WTC11 (cell line): ENCODE data around the gene RBM3. TPM values are rescaled to one million over a fixed set of nuclear protein-coding genes. Genes with fewer than 3 reads are reported as not detected.
A peak's percentile ranks its signal among the peaks of the same experiment; 100 is the strongest.
"Not testable (repeated sequence)": the region's sequence is repeated elsewhere in the genome, so short reads cannot be mapped to it uniquely, and the experiment has no call there.

ENCODE experiments used
- ATAC-seq: fragments of 200-7000 bp; cut with Tn5 transposase; 2 replicates; pipeline ENCODE4 v1.10.0; 2021; ENCODE audit warnings: mild to moderate bottlenecking, moderate library complexity
- CTCF ChIA-PET: fragments of 300-600 bp; sonication (Branson Sonifier 250); formaldehyde crosslinking; loops from one replicate; lab custom pipeline; 2021; ENCODE audit warnings: antibody characterized with exemption; lab: Charles Lee
- POLR2A ChIA-PET: fragments of 350-600 bp; sonication (Branson Sonifier 250); formaldehyde crosslinking; loops from one replicate; lab custom pipeline; 2021; ENCODE audit warnings: antibody characterized with exemption; lab: Charles Lee
- DNase-seq: peaks from one replicate; pipeline ENCODE4 v3.0.0; 2021; ENCODE audit warnings: low spot score
- H3K27ac Mint-ChIP-seq: 2 replicates; pipeline ENCODE4 v1.8.0; 2021; ENCODE audit warnings: mixed read lengths
- H3K27me3 Mint-ChIP-seq: 2 replicates; pipeline ENCODE4 v1.8.0; 2021; ENCODE audit warnings: low read depth, mild to moderate bottlenecking, moderate library complexity, mixed read lengths
- H3K36me3 Mint-ChIP-seq: 2 replicates; pipeline ENCODE4 v1.8.0; 2021; ENCODE audit warnings: mixed read lengths
- H3K4me1 Mint-ChIP-seq: 2 replicates; pipeline ENCODE4 v1.8.0; 2022; ENCODE audit warnings: mixed read lengths
- H3K4me3 Mint-ChIP-seq: 2 replicates; pipeline ENCODE4 v1.8.0; 2021; ENCODE audit warnings: mild to moderate bottlenecking, moderate library complexity, mixed read lengths
- H3K9me3 Mint-ChIP-seq: 2 replicates; pipeline ENCODE4 v1.8.0; 2021; ENCODE audit warnings: mixed read lengths
- CBFB ChIP-seq: sonication (generic); formaldehyde crosslinking; IDR thresholded peaks from 2 replicates; pipeline ENCODE4 v1.8.1; 2022; ENCODE audit warnings: mild to moderate bottlenecking, low read depth, missing genetic modification reagents
- EMX1 ChIP-seq: fragments of 250-450 bp; sonication (Bioruptor Pico); IDR thresholded peaks from 2 replicates; pipeline ENCODE4 v1.8.0; 2021; ENCODE audit warnings: mild to moderate bottlenecking
- GRHL2 ChIP-seq: fragments of 250-450 bp; sonication (Bioruptor Pico); IDR thresholded peaks from 2 replicates; pipeline ENCODE4 v1.8.0; 2022; ENCODE audit warnings: mild to moderate bottlenecking, moderate library complexity; ENCODE audit not compliant: insufficient replicate concordance, severe bottlenecking
- IRF2 ChIP-seq: sonication (generic); formaldehyde crosslinking; IDR thresholded peaks from 2 replicates; pipeline ENCODE4 v1.8.0; 2022; ENCODE audit warnings: low read depth, missing genetic modification reagents, borderline replicate concordance
- JUN ChIP-seq: sonication (generic); formaldehyde crosslinking; IDR thresholded peaks from 2 replicates; pipeline ENCODE4 v1.8.0; 2023; ENCODE audit warnings: mild to moderate bottlenecking, missing genetic modification reagents
- MAX ChIP-seq: sonication (generic); formaldehyde crosslinking; IDR thresholded peaks from 2 replicates; pipeline ENCODE4 v1.8.0; 2022; ENCODE audit warnings: mild to moderate bottlenecking, missing genetic modification reagents
- NR1H2 ChIP-seq: sonication (generic); formaldehyde crosslinking; IDR thresholded peaks from 2 replicates; pipeline ENCODE4 v1.9.0; 2021; ENCODE audit warnings: mild to moderate bottlenecking, moderate library complexity, missing genetic modification reagents
- NR3C1 ChIP-seq: sonication (generic); formaldehyde crosslinking; conservative IDR thresholded peaks from 2 replicates; pipeline ENCODE4 v1.8.1; 2023; ENCODE audit warnings: low read depth, mild to moderate bottlenecking, missing genetic modification reagents
- RORB ChIP-seq: fragments of 250-450 bp; sonication (Bioruptor Pico); IDR thresholded peaks from 2 replicates; pipeline ENCODE4 v1.9.0; 2021; ENCODE audit warnings: mild to moderate bottlenecking
- USF1 ChIP-seq: sonication (generic); formaldehyde crosslinking; IDR thresholded peaks from 2 replicates; pipeline ENCODE4 v1.8.0; 2022; ENCODE audit warnings: mild to moderate bottlenecking, missing genetic modification reagents
- USF2 ChIP-seq: sonication (generic); formaldehyde crosslinking; IDR thresholded peaks from 2 replicates; pipeline ENCODE4 v1.8.1; 2023; ENCODE audit warnings: mild to moderate bottlenecking, missing genetic modification reagents, moderate library complexity
- ZNF138 ChIP-seq: sonication (generic); formaldehyde crosslinking; conservative IDR thresholded peaks from 2 replicates; pipeline ENCODE4 v1.8.1; 2022; ENCODE audit warnings: mild to moderate bottlenecking, moderate library complexity, missing genetic modification reagents
- ZNF232 ChIP-seq: sonication (generic); formaldehyde crosslinking; IDR thresholded peaks from 2 replicates; pipeline ENCODE4 v1.8.0; 2022; ENCODE audit warnings: mild to moderate bottlenecking, missing genetic modification reagents
- ZNF263 ChIP-seq: sonication (generic); formaldehyde crosslinking; IDR thresholded peaks from 2 replicates; pipeline ENCODE4 v1.8.1; 2022; ENCODE audit warnings: low read depth, mild to moderate bottlenecking, moderate library complexity, missing genetic modification reagents
- ZSCAN18 ChIP-seq: fragments of 250-450 bp; sonication (Bioruptor Pico); IDR thresholded peaks from 2 replicates; pipeline ENCODE4 v2.1.2; 2022; ENCODE audit warnings: mild to moderate bottlenecking, moderate library complexity
- total RNA-seq: library from RNA; stranded (reverse); gene quantifications from 3 replicates; pipeline ENCODE4 v1.2.3, GENCODE V29; 2021
- TF ChIP-seq, protein P1 (sequence below): sonication (generic); formaldehyde crosslinking; IDR thresholded peaks from 2 replicates; pipeline ENCODE4 v1.8.1; 2023; ENCODE audit warnings: mild to moderate bottlenecking, moderate library complexity, missing genetic modification reagents
- TF ChIP-seq, protein P2 (sequence below): fragments of 200-600 bp; IDR thresholded peaks from 2 replicates; pipeline ENCODE4 v1.8.0; 2022; ENCODE audit warnings: antibody characterized with exemption

RBM3 gene
- total RNA-seq, 1 experiment from 2014 or later: 148 TPM

DNA sequence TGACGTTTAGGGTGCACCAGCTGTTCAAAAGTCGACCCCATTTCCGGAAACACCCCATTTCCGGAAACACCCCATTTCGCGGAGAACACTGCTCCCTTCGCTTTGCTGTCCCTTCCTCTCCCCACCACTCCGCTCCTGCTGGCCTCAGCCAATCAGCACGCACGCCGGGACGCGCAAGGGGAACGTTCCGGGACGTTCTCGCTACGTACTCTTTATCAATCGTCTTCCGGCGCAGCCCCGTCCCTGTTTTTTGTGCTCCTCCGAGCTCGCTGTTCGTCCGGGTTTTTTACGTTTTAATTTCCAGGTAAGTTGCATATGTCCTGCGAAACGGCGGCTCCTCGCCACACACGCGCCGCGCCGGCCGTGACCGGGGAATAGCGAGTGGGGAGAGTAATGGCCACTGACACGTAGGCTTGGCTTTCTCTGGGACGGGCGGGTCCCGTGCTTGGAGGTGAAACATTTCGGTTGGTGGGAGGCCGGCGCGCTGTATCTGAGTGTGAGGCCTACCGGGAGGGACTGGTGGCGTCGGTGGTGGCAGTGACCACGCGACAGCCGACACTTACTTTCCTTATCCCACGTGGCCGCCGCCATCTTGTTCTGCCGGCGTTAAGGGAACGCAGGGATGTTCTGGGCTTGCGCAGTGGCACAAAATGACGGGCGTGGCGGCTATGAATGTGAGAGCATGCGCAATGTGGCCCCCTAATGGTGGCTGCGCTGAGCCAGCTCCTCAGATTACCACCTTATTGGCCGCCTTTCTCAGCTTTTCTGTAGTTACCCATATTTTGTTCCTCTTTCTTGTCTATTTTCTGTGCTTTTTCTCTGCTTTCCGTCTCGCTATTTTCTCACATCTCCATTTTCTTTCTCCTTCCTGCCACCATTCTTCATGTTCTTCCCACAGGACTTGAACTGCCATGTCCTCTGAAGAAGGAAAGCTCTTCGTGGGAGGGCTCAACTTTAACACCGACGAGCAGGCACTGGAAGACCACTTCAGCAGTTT is at the start of gene RBM3 (continued):
- TF ChIP-seq USF1: peak; percentile 70
- peak; percentile 57; the same call in 1 of the 2 replicates for TF ChIP-seq USF2 (CRISPR knock-in tag)

GRCh38 chrX:48525853-48526252 is 48.4 kb upstream of the RBM3 start:
- CTCF ChIA-PET, H3K4me3 Mint-ChIP-seq, ATAC-seq, H3K27me3 Mint-ChIP-seq, POLR2A ChIA-PET, H3K27ac Mint-ChIP-seq, H3K4me1 Mint-ChIP-seq, H3K9me3 Mint-ChIP-seq, DNase-seq: not testable (repeated sequence)
- peaks cover 33% of the 10 kb centered on the region for H3K36me3 Mint-ChIP-seq

- no peak for DNase-seq
- TF ChIP-seq NR1H2 (CRISPR knock-in tag): no peak
- TF ChIP-seq NR3C1 (CRISPR knock-in tag): no peak
- TF ChIP-seq ZSCAN18 (CRISPR knock-in tag): no peak
- no peak for TF ChIP-seq JUN (CRISPR knock-in tag)
- no peak for TF ChIP-seq MAX (CRISPR knock-in tag)
- TF ChIP-seq ZNF263 (CRISPR knock-in tag): no peak
- TF ChIP-seq EMX1 (CRISPR knock-in tag): no peak
- no peak for TF ChIP-seq RORB (CRISPR knock-in tag)
- TF ChIP-seq, protein P1, sequence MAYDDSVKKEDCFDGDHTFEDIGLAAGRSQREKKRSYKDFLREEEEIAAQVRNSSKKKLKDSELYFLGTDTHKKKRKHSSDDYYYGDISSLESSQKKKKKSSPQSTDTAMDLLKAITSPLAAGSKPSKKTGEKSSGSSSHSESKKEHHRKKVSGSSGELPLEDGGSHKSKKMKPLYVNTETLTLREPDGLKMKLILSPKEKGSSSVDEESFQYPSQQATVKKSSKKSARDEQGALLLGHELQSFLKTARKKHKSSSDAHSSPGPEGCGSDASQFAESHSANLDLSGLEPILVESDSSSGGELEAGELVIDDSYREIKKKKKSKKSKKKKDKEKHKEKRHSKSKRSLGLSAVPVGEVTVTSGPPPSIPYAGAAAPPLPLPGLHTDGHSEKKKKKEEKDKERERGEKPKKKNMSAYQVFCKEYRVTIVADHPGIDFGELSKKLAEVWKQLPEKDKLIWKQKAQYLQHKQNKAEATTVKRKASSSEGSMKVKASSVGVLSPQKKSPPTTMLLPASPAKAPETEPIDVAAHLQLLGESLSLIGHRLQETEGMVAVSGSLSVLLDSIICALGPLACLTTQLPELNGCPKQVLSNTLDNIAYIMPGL (CRISPR knock-in tag): no peak
- TF ChIP-seq GRHL2: no peak
- TF ChIP-seq ZNF232 (CRISPR knock-in tag): no peak
- no peak for TF ChIP-seq CBFB
- H3K4me3 Mint-ChIP-seq: no peak overlapping the region
- no peaks in the 10 kb centered on the region for H3K27me3 Mint-ChIP-seq
- CTCF ChIA-PET: no interaction called here
- POLR2A ChIA-PET: no interaction called here
- H3K27ac Mint-ChIP-seq: no peak overlapping the region
- peaks cover 29% of the 10 kb centered on the region for H3K36me3 Mint-ChIP-seq
- ATAC-seq: no peak
- no peaks in the 10 kb centered on the region for H3K9me3 Mint-ChIP-seq
- no peaks in the 10 kb centered on the region for H3K4me1 Mint-ChIP-seq
These were observed 43.5 kb upstream of the RBM3 start for GRCh38 chrX:48530736-48531135.

DNA sequence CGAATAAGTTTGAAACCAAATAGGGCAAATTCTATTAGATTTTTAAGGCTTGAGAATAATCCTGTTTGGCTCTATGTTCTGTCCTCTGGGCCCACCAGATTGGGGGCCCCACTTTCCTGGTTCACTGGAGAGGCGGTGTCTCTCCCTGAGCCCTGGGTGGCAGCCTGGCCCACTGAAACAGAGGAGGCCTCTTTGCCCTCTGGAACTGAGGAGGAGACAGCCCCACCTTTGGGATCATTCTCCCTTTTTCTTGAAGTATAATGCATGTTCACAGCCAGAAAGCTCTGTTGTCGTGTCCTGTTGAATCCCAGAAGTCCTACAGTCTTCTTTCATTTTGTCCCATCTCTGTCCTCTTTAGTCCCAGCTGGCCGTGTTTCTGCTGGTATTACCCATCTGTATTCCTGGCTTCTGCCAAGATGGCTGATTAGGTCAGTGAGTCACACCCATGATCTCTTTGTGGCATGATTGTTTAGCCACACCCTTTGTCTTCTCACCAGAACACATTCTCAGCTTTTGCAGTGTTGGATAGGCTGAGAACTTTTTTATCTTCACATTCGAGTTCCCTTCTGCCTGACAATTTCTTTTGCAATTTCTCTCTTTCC is 42.8 kb upstream of the RBM3 start:
- TF ChIP-seq, protein P2, sequence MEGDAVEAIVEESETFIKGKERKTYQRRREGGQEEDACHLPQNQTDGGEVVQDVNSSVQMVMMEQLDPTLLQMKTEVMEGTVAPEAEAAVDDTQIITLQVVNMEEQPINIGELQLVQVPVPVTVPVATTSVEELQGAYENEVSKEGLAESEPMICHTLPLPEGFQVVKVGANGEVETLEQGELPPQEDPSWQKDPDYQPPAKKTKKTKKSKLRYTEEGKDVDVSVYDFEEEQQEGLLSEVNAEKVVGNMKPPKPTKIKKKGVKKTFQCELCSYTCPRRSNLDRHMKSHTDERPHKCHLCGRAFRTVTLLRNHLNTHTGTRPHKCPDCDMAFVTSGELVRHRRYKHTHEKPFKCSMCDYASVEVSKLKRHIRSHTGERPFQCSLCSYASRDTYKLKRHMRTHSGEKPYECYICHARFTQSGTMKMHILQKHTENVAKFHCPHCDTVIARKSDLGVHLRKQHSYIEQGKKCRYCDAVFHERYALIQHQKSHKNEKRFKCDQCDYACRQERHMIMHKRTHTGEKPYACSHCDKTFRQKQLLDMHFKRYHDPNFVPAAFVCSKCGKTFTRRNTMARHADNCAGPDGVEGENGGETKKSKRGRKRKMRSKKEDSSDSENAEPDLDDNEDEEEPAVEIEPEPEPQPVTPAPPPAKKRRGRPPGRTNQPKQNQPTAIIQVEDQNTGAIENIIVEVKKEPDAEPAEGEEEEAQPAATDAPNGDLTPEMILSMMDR: no peak
- no peak for TF ChIP-seq ZNF232 (CRISPR knock-in tag)
- no peak for TF ChIP-seq IRF2 (CRISPR knock-in tag)
- TF ChIP-seq ZNF138 (CRISPR knock-in tag): no peak
- TF ChIP-seq GRHL2: no peak
- ATAC-seq (no peak), DNase-seq (no peak)
- H3K4me1 Mint-ChIP-seq: no peaks in the 10 kb centered on the region
- ChIA-PET CTCF (no interaction called here), POLR2A (no interaction called here)
- no peaks in the 10 kb centered on the region for H3K27me3 Mint-ChIP-seq
- no peak overlapping the region for H3K27ac Mint-ChIP-seq
- no peak overlapping the region for H3K4me3 Mint-ChIP-seq
- H3K36me3 Mint-ChIP-seq: peaks cover 25% of the 10 kb centered on the region
- no peaks in the 10 kb centered on the region for H3K9me3 Mint-ChIP-seq
